Thoracic aorta (tissue), 2 donors: ENCODE data around the gene NMT1. TPM values are rescaled to one million over a fixed set of nuclear protein-coding genes. Genes with fewer than 3 reads are reported as not detected.
A peak's percentile ranks its signal among the peaks of the same experiment; 100 is the strongest.

Source experiments
- ATAC-seq: fragments of 150-250 bp; one replicate; pipeline ENCODE4 v1.8.0; 2017; ENCODE audit warnings: low read depth; ENCODE audit not compliant: insufficient number of reproducible peaks, low FRiP score
- DNase-seq: peaks from one replicate; pipeline ENCODE4 v3.0.0-alpha.2; 2020; ENCODE audit warnings: low spot score
- H3K27ac ChIP-seq, 2 donors: fragments of 200-600 bp; sonication (generic); 1 replicate in 1 of 2; 2 replicates in 1 of 2; pipeline ENCODE4 v1.5.1; 2016; ENCODE audit warnings: mild to moderate bottlenecking in 2 of 2, moderate library complexity in 2 of 2
- H3K27me3 ChIP-seq: fragments of 200-600 bp; sonication (generic); replicated peaks from 2 replicates; pipeline ENCODE4 v1.6.0; 2016; ENCODE audit warnings: mild to moderate bottlenecking; ENCODE audit not compliant: insufficient read depth
- H3K36me3 ChIP-seq: fragments of 200-600 bp; sonication (generic); one replicate; pipeline ENCODE4 v1.5.1; 2016
- H3K4me1 ChIP-seq, 2 donors: fragments of 200-600 bp; sonication (generic); 1 replicate in 1 of 2; 2 replicates in 1 of 2; pipeline versions ENCODE4 v1.5.1 to v1.6.0; 2016; ENCODE audit warnings: low read depth in 2 of 2, mild to moderate bottlenecking in 1 of 2; ENCODE audit not compliant: control insufficient read depth in 1 of 2
- H3K4me3 ChIP-seq: fragments of 200-600 bp; sonication (generic); 2 replicates; pipeline ENCODE4 v1.5.1; 2016; ENCODE audit warnings: mild to moderate bottlenecking
- H3K9me3 ChIP-seq: fragments of 200-600 bp; sonication (generic); 2 replicates; pipeline ENCODE4 v1.5.1; 2016
- total RNA-seq, 2 donors: library from RNA; depleted of rRNA; stranded (reverse); fragments of >200 nt; gene quantifications; one replicate each; pipeline versions ENCODE4 v1.1.0 to v1.2.3, GENCODE V29; 2016
- TF ChIP-seq, protein P1 (sequence below): fragments of 200-600 bp; sonication (generic); IDR thresholded peaks from one replicate; pipeline ENCODE4 v1.5.1; 2019; ENCODE audit warnings: antibody characterized with exemption

The NMT1 gene
- total RNA-seq, 2 donors from 2014 or later: 53.1 to 64.8 TPM

DNA sequence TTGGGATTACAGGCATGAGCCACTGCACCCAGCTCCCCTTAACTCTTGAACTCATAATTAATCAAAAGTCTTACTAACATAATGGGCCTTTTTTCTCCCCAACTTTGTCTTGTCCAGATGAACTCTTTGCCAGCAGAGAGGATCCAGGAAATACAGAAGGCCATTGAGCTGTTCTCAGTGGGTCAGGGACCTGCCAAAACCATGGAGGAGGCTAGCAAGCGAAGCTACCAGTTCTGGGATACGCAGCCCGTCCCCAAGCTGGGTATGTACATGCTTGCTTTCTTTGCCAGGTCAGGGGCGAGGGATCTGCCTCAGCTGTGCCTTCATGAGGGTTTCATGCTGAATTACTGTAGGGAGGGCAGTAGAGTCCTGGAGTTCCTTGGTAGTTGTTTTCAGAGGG, 25.3 kb downstream of the NMT1 start:
- peaks cover 39% of the 10 kb centered on the region for H3K36me3 ChIP-seq
- TF ChIP-seq, protein P1, sequence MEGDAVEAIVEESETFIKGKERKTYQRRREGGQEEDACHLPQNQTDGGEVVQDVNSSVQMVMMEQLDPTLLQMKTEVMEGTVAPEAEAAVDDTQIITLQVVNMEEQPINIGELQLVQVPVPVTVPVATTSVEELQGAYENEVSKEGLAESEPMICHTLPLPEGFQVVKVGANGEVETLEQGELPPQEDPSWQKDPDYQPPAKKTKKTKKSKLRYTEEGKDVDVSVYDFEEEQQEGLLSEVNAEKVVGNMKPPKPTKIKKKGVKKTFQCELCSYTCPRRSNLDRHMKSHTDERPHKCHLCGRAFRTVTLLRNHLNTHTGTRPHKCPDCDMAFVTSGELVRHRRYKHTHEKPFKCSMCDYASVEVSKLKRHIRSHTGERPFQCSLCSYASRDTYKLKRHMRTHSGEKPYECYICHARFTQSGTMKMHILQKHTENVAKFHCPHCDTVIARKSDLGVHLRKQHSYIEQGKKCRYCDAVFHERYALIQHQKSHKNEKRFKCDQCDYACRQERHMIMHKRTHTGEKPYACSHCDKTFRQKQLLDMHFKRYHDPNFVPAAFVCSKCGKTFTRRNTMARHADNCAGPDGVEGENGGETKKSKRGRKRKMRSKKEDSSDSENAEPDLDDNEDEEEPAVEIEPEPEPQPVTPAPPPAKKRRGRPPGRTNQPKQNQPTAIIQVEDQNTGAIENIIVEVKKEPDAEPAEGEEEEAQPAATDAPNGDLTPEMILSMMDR: no peak
- peaks cover 35 to 55% of the 10 kb centered on the region in 2 donors for H3K4me1 ChIP-seq
- no peak for DNase-seq
- peak overlapping the region; percentile 91 to 97 for H3K27ac ChIP-seq
- no peaks in the 10 kb centered on the region for H3K9me3 ChIP-seq
- no peak overlapping the region for H3K4me3 ChIP-seq
- H3K27me3 ChIP-seq: no peaks in the 10 kb centered on the region
- no peak for ATAC-seq

DNA sequence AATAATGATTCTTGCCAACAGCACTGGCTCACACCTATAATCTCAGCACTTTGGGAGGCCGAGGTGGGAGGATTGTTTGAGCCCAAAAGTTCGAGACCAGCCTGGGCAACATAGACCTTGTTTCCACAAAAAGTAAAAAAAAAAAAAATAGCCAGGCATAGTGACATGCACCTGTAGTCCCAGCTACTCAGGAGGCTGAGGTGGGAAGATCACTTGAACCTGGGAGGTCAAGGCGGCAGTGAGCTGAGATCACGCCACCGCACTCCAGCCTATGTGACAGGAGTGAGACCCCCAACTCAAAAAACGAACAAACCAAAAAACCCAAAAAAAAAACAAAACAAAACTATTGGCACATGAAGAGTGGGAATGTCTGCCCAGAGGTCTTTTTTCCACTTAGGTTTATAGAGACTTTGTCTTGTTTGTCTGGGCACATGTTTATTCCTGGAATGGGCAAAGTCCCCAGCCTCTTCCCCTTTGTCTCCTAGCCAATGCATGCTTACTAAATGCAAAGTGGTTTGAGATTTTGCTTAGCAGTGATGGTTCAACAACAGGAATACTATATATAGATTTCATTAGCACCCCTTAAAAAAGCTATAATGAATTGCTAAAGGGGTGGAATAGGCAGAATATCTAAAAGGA, 25.9 kb downstream of the NMT1 start:
- Histone ChIP-seq H3K4me1 (peaks cover 41 to 60% of the 10 kb centered on the region in 2 donors), H3K4me3 (no peak overlapping the region), H3K9me3 (no peaks in the 10 kb centered on the region), H3K36me3 (peaks cover 34% of the 10 kb centered on the region), H3K27ac (peak overlapping the region; percentile 91 to 97), H3K27me3 (no peaks in the 10 kb centered on the region)
- DNase-seq (no peak), ATAC-seq (no peak)
- TF ChIP-seq, protein P1: no peak

DNA sequence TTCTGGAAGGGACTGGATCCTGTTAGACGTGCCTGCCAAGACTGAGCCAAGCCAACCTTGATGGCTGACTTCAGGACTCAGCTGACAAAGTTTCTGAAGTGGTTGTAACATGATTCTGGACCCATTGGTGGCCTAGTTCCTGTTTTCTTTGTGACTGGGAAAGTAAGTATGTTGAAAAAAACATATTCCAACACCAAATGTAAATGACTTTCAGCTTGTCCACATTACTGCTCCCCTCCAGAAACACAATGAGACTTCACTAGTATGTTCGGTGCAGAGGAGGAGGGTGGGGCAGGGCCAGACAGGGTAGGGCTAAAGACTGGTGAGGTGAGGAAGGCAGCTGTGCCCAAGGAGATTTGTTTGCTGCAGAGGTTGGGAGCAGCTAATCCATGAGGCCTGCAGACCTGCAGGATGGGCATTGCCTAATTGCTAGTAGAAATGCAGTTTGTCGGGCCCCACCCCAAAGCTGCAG, 26.4 kb downstream of the NMT1 start:
- Histone ChIP-seq H3K27me3 (no peaks in the 10 kb centered on the region), H3K4me1 (peaks cover 47 to 66% of the 10 kb centered on the region in 2 donors), H3K4me3 (no peak overlapping the region), H3K27ac (peak overlapping the region; percentile 91 to 97), H3K9me3 (no peaks in the 10 kb centered on the region), H3K36me3 (peaks cover 28% of the 10 kb centered on the region)
- TF ChIP-seq, protein P1: no peak
- ATAC-seq (peak; percentile 45), DNase-seq (no peak)

DNA sequence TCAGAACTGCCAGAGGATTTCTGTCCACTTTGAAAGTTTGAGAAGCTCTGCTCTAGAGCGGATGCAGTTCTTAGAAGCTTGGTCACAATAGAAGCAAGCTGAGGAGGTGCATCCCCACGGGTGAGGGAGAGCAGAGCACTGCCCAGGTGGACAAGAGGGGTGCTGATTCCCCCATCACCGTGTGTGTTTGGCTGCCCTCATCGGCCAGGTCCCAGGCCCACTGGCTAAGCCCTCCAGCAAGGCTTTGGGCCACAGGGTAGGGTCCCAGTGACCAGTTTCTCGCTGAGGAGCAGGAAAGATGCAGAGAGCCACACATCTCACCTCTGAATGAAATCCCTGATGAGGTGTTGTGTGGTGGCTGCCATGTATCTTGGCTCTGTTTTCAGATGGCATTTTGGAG, 26.9 kb downstream of the NMT1 start:
- Histone ChIP-seq H3K9me3 (no peaks in the 10 kb centered on the region), H3K27ac (peak overlapping the region; percentile 91 to 97), H3K36me3 (peaks cover 24% of the 10 kb centered on the region), H3K4me3 (no peak overlapping the region), H3K4me1 (peaks cover 49 to 70% of the 10 kb centered on the region in 2 donors), H3K27me3 (no peaks in the 10 kb centered on the region)
- TF ChIP-seq, protein P1: no peak
- DNase-seq (no peak), ATAC-seq (no peak)

DNA sequence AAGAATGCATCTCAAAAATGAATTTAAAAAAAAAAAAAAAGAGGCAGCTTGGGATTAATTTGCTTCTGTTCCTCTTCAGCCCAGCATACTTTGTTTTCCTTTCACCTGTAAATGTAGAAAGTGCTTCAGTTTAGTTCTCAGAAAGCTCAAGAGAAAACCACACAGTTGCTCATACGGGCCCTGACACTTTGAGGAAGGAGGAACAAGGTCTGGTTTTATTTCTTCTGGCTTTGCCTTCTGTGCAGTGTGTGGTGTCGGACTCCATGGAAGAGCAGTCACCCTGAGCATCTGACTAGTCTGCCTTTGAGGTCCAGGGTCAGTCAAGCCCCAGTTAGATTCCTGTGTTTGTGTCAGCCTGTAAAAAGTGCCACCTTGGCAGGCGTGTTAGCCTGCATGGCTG, 27.6 kb downstream of the NMT1 start:
- Histone ChIP-seq H3K27ac (peak overlapping the region; percentile 91 to 97), H3K4me3 (no peak overlapping the region), H3K9me3 (no peaks in the 10 kb centered on the region), H3K36me3 (peaks cover 21% of the 10 kb centered on the region), H3K4me1 (peaks cover 56 to 77% of the 10 kb centered on the region in 2 donors), H3K27me3 (no peaks in the 10 kb centered on the region)
- DNase-seq (no peak), ATAC-seq (no peak)
- TF ChIP-seq, protein P1: no peak
